ENCODE results near the gene SASH1.

SASH1 gene

DNA sequence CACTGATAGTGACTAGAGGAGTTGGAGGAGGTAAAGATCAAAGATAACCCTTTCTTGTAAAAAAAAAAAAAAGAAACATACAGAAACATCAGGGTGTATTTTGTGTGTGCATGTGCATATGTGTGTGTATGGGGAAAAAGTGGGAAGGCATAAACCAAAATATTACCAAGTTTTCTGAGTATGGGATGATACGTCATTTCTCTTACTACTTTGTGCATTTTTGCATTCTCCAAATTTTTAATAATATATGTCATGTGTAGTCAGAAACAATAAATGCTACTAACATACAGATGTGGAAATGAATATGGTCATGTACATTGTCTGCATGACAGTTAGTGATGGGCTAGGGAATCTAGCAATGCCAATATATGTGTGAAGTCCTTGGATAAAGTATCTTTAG is 161.1 kb downstream of the SASH1 start:
- DNase-seq = no peak

DNA sequence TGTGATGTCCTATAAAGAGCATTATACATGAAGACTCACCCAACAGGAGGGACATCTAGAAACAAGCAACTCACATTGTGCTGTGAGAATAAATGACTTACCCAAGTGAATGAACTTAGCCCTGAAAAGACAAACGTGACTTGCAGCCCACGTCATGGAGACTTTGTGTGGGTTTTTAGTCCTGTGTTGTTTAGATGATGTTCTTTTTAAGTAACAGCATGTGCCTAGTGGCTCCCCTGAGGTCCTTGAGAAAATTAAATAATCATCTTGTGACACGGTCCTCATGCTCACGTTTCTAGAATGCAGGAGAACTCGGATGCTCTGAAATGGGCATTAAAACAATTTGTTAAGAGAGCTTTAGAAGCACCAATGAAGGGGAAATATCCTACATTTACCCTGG is 165.1 kb downstream of the SASH1 start:
- DNase-seq = no peak

DNA sequence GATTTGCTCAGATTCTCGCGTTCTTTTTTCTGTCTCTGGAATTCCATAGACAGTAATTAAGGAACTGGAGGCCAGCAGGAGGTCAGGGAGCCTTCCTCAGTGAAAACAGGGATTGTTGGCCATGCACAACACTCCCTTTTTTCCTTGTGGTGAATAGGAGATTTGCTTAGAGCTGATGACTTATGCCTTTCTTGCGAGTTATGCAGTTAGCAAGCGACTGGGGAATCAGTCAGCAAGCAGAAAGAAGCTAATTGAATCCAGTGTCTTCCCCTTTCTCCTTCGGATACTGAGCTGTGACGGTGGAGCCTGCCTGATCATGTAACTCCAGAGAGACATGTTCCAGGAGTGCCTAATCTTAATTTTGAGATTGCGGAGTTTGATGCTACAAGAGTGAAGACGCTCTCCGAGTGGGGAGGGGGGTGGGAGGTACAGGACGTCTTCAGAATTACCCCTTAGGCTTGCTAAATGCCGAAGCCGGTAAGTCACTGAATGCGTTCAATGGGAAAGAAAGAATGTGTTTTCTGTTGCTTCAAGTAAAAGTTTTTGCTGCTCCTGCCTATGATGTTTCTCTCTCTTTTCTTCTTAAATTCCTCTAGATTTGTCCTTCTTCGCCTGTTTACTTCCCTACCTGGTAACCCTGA is 165.9 kb downstream of the SASH1 start:
- DNase-seq = no peak

DNA sequence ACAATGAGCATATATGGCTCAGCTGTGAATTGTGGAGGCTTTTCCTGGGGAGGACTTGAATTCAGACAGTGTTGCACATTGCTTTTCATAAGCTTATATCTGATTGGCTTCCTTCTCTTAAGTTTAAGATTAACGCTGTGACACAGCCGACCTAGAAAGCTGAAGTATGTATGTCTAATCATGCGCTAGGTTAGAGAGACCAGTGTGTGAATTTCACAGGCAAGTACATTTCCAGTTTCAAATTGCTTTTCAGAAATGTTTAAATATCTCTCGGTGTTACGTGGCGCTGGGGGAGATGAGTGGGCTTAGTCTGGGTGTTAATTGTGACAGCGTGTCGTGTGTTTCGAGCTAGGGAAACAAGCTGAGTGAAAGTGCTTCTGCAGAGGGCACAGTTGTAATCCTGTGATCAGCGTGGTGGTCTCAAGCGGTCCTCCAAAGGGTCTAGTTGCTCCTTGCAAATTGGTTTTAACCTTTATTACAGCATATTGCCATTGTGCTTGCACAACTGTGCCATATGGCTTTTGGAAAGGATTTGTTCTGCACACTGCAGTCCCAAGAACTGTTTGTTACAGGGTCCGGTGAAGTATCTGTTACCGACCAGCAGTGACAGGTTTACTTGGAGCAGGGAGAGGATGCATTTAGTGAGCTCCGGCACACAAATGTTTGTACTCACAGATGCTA is 166.6 kb downstream of the SASH1 start:
- no peak for DNase-seq

DNA sequence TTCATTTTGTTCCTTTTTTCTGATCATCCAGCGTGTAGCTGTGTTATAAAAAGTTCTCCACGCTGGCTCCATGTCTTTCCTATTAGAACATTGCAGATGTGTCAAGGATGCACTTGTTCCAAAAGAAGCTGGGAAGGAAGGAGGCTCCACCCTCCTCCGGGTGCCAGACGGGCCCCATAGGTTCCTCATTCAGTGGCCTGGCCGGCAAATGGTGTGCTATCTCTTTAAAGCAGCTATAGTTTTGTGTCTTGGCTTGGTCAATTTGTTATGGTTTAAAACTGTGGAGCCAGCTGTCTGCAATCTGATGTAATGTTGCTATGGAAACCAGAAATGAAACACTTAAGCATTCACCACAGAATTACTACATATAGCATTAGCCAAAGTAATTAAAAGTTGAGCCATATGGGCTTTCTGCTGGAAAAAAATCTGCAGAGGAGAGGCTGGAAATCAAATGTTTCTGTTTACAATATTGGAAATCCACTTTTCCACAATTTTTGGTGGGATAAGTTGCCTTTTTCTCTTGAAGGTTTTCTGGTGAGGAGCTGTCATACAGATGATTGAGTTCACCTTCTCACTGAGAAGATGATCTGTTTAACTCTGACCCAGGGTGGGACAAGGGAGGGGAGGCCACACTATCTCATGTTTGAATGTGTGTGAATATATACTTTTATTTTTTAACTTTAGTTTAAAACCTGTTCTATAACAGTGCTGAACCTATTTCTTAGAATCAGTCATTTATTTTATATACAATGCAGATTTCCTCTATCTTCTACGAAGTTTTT is 167.4 kb downstream of the SASH1 start:
- no peak for DNase-seq

DNA sequence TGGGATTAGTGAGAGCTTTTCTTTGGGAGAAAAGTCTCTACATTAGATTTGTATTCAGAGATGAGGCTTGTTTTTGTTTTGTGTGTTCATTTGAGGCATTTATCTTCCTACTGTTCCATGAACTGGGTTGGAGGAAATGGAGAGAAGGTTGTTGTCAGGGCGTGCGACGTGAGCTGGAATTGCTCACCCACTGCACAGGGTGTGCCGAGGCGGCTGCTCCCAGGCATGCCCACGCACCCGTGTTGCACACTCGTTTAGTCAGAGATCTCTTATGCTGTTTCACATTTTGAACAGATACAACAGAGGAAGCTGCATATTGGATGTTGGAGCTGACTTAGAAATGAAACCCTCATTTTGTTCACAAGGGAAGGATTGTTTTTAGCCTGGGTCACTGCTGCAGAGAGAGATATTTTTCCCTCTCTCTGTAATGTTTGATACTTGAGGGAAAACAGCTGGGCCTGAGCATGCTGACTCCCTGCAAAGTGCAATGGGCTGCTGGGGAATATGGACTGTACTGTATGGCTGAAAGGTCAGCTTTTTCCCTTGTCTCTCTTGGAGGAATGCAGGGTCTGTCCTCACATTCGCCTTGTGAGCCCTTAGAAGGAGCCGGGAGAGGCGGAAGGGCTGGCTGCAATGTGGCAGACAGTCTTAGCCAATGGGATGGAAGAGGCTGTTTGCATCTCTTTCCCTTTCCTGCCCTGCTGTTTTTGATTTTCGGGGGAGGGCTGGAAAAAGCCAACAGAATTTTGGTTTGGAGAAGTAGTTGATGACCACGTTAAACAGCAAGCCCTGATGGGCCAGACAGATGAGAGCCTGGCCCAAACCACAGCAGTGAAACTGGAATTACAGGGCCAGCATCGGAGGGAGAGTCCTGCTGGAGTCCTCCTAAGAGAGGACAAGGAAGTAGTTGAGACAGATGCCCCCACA is 170.8 kb downstream of the SASH1 start:
- no peak for DNase-seq

DNA sequence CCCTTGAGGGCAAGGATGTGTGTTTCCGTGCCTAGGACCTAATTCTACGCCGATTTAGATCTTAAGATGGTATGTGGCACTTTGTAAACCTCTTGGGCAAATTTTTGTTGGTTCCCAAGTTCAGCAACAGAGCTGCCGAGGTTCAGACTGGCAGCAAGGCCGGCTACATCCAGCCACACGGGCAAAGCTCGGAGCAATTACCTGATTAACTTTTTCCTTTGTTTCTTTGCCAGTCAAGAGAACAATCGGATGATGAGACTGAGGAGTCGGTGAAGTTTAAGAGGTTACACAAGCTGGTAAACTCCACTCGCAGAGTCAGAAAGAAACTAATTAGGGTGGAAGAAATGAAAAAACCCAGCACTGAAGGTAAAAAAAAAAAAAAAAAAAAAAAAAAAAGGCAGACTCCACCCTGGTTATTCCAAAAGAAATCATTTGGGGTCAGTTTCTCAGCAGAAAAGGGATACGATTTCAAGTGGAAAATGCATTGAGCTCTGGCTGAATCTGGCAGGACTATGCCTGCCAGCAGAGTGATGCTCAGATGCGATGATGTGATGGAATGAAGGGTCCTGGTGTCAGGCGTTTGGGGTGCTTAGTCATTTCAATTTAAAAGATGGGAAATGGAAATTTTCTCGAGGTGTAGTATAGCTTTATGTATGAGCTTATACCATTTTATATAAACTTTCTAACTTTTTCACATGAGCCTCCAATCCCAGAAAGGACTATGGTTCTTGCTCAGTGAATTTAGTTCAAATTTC is 171.6 kb downstream of the SASH1 start:
- DNase-seq = no peak

DNA sequence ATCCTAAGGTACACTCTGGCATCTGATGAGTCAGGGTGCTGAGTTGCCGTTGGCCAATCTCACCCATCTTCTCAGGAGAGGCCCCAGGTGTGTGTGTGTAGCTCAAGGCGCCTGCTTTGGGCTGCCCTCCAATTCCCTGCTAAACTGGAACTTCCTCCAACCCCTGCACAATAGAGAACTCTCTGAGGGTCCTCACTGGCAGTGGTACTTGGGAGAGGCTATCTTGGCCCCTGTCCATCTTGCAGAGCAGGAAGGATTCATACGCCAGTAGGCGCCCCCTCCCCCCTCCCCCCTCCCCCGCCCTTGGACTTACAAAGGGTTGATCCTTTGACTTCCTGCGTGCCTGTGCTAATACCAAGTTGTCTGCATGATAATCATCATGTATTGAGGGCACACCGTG is 173.6 kb downstream of the SASH1 start:
- no peak for DNase-seq

DNA sequence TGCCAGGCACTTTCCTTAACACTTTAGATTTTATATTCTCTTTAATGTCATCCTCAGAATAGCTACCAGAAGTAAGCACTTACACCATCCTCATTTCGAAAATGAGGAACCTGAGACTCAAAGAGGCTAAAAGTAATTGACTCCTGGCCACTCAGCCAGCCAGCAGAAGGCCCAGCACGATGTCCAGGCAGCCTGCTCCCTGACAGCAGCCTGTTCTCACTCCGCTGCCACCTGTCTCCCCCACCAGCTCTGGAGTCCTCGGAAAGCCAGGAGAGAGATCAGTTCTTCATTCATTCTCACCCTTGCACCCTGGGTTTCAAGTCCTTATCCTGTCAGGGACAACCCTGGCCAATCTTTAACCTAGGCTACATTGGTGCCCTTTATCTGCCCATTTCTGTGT is 174.0 kb downstream of the SASH1 start:
- no peak for DNase-seq

DNA sequence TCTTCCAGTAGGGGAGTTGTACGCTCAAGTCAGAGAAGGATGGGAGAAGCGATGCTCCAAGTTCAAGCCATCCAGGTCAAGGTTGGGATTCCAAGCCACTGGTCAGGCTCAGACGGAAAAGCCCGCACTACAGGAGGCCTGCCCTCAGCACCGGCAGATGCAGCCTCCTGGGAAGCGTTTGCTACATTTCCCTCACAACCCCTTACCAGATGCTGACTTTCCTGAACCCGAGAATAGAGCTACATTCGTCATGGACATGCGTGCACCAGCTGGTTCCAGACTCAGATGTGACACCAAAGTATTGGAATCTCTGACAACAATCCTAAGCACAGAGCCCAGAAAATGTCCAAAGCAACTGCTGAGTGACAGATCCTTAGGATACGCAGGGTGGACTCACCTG is 174.8 kb downstream of the SASH1 start:
- DNase-seq = no peak

DNA sequence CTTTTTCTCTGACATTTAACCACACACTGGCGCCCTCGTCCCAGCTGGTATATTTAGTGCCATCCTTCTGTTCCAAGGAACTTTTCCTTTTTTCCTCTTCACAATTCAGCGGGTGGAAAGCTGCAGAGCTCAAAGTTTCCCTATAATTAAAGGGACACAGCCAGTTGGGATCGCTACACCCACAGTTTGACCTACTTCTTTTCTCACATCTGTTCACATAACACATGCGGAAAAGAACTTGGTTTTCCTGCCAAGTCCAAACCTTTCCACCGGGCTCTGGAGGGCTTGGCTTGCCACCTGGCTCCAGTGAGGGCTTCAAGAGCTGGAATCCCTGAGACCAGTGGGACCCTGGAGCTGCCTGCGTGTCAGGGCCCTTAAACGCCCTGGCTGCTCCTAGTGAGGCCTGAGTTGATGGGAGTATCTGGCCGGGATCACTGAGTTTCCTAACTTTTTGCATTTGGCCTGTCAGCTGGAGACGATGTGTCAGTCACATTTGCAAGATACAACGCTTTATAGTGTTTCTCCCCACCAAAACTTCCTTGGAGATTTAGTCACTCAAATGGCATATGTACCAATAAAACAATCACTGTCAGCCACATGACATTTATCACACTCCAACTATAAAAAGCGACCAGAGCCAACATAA is 176.0 kb downstream of the SASH1 start:
- no peak for DNase-seq

DNA sequence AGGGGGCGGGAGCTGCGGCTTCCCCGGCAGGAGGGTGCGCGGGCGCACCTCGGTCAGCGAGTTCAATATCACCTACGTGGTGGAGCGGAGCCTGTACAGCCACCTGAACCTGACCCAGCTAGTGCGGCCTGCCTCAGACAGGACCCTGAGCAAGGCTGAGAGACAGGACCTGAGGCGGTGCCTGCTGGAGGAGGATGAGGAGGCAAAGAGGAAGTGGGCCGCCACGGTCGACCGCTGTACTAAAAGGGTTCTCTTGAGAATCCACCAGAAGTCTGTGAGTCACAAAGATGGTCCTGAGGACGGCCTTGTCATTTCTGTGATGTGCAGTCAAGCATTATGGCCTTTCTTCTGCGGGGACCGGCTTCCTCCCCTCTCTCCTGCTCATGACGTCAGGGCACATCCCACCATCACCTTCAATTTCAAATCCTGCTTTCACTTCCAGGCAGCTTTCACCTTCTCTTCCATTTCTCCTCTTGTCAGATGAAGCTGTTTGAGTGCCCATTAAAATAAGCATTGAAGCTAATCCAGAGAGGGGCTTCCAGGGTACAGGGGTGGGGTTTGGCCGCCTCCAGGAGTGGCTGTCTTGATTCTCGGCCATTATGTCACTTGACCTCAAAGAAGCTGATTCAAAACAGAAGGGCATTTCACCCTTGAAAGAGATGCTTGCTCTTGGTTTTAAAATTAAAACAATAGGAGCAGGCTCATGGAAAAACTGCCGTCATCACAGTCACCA is 177.6 kb downstream of the SASH1 start:
- DNase-seq = no peak

DNA sequence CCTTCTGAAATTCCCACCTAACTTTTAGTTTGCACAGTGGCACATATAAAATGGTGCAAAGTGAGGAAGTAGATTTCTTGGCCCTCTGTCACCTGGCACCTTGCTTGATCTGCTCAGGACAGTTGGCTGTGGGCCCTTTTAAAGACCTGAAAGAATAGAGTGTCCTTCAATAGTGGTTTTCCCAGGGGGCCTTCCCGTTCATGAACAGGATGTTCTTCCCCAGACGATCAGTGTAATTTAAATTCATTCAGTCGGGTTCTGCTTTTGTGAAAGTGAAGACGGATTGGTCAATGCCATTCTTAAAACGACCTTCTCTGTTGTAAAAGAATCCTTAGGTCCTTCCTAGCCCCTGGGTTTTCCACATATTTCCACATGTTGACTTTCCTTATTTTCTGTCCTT is 178.5 kb downstream of the SASH1 start:
- DNase-seq = no peak

DNA sequence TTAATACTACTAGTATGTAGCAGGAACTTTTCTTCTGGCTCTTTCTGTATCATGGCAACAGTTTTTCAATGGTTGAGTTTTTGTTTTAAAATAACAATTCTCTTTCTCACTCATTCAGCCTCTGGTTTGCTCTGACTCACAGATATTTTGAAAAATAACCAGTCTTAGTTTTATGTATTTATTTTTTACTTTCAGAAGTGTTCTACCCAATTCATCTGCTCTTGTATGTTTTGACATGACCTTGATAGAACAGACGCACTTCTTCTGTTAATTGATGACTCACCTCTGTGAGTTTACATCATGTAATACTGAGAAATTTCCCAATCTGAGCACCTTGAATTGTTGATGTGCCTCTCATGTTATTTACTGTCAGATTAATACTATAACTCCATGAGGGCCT is 178.9 kb downstream of the SASH1 start:
- no peak for DNase-seq

DNA sequence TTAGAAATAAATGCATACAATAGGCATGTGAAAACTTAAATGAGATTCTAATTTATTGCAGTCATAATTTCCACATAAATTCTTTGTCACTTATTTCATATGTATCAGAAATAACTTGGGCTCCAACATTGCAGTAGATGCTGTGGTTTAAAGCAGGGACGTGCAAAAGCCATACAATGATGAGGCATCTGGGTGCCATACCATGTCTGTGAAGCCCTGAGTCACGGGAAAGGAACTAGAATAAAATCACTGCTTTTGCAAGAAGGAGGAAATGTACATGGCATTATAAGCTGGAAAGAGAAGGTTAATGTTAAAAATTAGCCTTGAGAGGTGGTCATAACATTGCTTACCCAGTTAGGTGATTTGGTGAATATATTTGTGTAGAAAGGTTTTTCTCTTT is 180.4 kb downstream of the SASH1 start:
- no peak for DNase-seq

DNA sequence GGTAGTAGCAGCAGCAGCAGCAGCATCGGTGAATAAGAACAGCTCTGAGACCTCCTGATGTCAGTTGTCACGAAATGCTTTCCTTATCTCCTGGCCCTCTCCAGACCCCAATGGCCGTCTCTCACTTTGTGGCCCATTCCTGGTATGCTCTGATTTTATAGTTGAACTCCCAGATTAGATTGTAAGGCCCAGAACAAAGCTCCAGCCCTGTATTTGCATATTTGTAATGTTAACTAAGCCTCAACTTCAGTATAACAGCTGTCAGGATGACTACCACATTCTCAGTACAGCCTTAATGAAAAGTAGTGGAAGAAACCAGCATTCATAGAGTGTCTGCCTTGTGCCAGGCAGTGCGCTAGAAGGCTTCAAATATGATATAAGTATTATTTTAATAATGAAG is 180.9 kb downstream of the SASH1 start:
- no peak for DNase-seq

DNA sequence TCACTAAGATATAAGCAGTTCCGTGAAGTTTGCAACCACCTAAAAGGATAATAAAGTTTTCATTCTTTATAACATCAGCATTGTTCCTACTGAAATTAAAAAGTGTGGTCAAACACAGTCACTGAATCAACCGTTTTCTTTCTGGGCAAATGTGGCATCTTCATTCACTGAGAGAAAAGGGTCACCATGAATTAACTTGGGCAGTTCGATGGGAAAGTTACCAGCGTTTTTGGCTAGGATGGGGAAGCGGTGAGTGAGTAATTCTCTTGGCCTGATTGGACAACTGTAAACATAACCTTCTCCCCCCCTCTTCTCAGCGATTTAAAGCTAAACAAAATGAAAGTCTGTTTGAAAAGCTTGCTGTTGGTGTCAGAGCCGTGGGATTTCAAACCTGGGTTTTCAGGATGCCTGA is 181.8 kb downstream of the SASH1 start:
- no peak for DNase-seq

DNA sequence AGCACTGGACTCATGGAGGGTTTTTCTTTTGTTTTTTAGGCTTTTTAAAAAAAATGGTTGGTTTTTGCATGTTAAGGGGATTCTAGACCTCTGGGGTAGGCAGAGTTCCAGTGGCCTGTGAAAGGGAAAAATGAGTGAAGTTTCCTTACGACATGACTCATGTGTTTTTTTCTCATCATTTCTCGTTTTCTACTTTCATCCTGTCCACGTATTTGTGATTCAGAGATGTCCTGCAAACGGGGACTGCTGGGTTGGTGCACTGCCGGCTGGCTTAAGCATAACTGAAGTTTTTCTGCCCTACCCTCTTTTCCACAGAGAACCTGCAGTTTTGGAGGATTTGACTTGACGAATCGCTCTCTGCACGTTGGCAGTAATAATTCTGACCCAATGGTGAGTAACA is 182.3 kb downstream of the SASH1 start:
- DNase-seq = no peak

DNA sequence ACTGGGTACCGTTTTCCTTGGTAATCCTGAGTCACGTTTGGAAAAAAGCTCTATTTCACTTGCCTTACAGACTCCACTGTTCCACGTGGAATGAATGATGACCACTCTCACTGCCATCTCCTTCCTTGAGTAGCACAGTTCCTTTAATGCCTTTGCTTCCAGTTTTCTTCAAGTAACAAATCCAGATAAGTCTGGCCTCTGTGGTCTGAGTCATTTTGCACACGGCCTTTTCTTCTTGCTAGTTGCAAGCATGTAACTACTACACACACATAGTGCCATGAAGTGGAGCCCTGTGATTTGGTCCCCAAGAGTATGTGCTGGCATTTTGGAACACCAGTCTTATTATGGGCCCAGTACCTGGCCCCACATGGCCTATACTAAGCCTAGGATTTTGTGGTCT is 182.8 kb downstream of the SASH1 start:
- no peak for DNase-seq

DNA sequence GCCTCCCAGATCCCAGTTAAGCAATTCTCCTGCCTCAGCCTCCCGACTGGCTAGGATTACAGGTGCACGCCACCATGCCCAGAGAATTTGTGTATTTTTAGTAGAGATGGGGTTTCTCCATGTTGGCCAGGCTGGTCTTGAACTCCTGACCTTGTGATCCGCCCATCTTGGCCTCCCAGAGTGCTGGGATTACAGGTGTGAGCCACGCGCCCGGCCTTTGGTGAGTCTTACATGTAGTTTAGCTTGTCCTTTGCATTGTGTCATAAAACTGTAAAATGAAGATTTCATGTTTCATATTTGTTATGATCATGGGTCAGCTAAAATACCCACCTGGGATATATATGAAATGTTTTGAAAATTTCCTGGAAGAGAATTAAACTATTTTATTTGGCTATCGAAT is 183.5 kb downstream of the SASH1 start:
- DNase-seq = no peak

DNA sequence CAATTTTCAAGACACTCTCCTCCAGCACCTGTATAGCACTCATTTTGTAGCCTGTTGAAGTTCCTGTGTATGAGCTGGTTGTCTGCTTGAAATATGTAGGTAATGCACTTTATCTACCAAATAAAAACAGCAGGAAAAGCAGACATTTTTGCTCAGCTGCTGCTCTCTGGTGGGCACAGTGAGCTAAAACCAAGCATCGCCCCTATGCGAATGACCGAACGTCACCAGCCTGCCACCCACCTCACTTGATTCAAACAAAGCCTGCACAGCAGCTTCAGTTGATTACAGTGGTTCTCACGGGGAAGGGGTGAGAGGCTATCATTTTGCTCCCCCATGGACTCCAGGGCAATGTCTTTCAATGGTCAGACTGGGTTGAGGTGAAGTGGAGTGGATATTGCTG is 185.7 kb downstream of the SASH1 start:
- DNase-seq = no peak

Data from stimulated activated CD4-positive, alpha-beta T cell treated with anti-CD3 and anti-CD28 coated beads, Interleukin-2, amount 100 ng/mL, for 48 hours (primary cell).